ENCODE data around the gene NYNRIN.
"Not testable (repeated sequence)": the region's sequence is repeated elsewhere in the genome, so short reads cannot be mapped to it uniquely, and the experiment has no call there.

Gene NYNRIN

GRCh38 chr14:24370748-24371147, 28.1 kb upstream of the NYNRIN start:
- no peak for DNase-seq

GRCh38 chr14:24371605-24372004, 27.2 kb upstream of the NYNRIN start:
- DNase-seq, result not testable (repeated sequence)

DNA sequence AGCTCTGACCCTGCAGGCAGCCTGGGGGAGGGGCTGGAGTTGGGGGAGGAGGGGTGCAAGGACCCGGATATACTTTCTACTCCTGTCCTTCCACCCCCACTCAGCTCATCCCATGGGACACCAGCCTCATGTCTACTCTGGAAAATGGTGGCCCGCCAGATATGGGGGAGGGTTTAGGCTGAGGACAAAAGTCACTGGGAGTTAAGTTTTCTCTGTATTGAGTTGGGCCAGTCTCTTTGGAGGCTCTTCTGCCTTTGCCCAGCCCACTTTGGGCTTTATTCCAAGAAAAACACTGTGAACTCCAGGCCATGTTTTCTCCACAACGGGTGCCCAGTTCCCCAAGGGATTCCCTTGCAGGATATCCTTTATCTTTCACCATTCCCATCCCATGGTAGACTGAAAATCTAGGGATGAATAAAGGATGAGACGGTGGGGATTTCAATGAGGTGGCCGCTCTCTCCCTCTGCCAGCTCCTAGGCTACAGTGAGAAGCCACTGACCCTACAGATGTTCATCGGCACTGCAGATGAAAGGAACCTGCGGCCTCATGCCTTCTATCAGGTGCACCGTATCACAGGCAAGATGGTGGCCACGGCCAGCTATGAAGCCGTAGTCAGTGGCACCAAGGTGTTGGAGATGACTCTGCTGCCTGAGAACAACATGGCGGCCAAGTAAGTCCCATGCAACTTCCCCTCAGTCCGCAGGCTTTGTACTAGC, 25.9 kb upstream of the NYNRIN start:
- no peak for DNase-seq

DNA sequence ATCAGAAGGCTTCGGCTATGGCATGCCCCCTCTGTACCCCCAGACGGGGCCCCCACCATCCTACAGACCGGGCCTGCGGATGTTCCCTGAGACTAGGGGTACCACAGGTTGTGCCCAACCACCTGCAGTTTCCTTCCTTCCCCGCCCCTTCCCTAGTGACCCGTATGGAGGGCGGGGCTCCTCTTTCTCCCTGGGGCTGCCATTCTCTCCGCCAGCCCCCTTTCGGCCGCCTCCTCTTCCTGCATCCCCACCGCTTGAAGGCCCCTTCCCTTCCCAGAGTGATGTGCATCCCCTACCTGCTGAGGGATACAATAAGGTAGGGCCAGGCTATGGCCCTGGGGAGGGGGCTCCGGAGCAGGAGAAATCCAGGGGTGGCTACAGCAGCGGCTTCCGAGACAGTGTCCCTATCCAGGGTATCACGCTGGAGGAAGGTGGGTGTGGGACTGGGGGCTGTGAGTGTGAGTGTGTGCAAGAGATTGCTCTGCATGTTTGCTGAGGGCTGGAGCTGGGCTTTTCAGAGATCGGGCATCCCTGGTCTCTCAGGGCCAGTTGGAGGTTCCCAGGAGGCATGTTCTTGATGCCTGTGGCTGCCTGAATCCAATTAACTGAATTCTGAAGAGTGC, 22.2 kb upstream of the NYNRIN start:
- DNase-seq, result no peak

DNA sequence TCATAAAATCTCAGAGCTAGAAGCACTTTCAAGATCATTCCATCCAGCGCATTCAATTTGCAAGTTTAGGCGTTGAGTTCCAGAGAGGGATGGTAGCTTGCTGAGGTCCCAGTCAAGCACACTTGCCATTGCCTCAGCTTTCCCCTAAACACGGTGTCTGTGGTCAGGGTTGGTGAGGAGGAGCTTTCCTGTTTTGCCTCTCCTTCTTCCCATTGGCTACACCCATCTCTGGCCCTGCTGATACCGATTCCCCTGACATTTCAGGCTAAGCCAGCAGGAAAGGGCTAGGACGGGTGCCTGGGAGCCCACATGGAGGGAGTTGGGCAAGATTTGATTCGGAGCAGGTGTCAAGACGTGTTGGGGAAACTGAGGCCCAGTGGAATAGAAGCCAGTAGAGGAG, 21.7 kb upstream of the NYNRIN start:
- DNase-seq, result no peak

GRCh38 chr14:24377657-24378056, 21.1 kb upstream of the NYNRIN start:
- no peak for DNase-seq

DNA sequence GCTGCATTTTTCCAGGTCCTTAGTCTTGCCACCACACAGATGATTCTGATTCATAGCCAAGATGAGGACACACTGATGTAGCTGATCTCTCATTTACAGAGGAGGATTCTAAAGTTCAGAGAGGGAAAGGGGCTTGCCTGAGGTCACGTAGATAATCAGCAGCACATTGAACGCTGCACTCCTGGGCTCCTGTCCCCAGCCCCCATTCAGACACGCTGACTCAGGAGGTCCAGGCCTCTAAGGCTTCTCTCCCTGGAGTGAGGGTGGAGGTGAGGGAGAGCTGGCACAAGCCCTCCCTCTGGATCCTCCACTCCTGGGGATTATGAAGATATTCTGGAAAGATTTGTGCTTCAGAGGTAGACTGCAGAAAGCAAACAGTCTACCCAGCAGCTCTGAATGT, 20.5 kb upstream of the NYNRIN start:
- DNase-seq, result no peak

- no peak for DNase-seq
Observed at GRCh38 chr14:24378981-24379906, 19.6 kb upstream of the NYNRIN start.

- DNase-seq, result no peak
Observed at GRCh38 chr14:24379907-24380730, 18.7 kb upstream of the NYNRIN start.

- no peak for DNase-seq
Observed at GRCh38 chr14:24381363-24382063, 17.3 kb upstream of the NYNRIN start.

GRCh38 chr14:24382064-24382371, 16.8 kb upstream of the NYNRIN start:
- DNase-seq, result no peak

GRCh38 chr14:24384169-24384568, 14.6 kb upstream of the NYNRIN start:
- DNase-seq, result no peak

- no peak for DNase-seq
Observed at GRCh38 chr14:24385524-24385923, 13.3 kb upstream of the NYNRIN start.

GRCh38 chr14:24387009-24387345, 11.8 kb upstream of the NYNRIN start:
- no peak for DNase-seq

DNA sequence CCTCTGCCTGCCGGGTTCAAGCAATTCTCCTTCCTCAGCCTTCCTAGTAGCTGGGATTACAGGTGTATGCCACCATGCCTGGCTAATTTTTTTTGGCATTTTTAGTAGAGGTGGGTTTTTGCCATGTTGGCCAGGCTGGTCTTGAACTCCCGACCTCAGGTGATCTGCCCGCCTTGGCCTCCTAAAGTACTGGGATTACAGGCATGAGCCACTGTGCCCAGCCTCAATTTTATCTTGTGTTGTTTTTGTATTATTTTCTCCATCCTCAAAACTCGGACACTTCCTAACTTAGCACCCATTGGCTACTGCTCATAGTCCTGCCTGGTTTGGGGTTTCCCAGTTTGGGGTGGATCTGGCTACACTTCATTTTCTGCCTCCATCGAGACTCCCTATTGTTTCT, 11.2 kb upstream of the NYNRIN start:
- DNase-seq, result not testable (repeated sequence)

DNA sequence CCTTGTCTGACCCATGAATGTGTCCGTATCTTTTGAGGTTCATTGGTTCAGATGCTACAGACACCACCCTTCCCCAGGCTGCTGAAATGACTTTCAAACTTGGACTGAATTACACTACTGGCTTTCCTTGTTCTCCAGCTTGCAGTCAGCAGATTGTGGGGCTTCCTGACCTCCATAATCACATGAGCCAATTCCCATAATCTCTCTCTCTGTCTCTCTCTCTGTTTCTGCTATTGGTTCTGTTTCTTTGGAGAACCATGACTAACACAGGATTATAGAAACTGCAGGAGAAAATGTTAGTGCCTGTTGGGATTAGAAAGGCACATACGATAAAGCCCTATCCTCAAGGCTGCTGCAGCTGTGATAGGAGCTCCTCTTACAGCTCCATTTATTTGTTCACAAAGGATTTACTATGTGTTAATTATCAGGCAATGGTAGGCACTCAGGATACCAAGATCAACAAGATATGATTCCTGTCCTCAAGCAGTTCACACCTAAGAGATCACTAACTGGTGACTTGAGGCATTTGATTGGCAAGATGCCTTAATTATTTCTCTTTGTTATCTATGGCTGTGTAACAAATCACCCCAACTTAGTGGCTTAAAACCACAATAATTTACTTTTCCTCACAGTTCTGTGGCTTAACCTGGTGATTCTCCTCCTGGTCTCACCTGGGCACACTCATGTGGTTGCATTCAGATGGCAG, 10.2 kb upstream of the NYNRIN start:
- no peak for DNase-seq

DNA sequence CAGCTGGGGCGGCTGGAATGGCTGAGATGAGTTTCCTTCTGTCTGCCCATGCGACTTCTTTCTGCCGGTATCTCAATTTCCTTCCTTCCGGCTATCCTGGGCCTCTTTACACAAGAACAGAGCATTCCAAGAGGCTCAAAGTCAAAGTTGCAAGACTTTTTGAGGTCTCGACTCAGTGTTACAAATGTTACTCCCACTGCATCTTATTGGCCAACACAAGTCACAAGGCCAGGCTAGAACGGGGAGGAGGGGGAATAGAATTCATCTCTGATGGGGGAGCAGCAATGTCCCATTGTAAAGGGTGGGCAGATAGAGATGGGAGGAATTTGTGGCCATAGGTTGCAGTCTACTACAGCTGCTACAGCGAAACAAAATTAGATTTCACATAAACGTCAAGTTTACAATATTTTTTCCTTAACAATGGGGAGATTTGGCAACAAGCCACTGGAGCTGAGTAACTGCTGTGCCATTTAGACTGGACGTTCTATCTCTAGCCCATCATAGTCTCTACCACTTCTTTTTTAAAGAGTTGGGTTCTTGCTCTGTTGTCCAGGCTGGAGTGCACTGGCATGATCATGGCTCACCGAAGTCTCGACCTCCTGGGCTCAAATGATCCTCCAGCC, 9.5 kb upstream of the NYNRIN start:
- no peak for DNase-seq

GRCh38 chr14:24390701-24391468, 7.9 kb upstream of the NYNRIN start:
- no peak for DNase-seq

DNA sequence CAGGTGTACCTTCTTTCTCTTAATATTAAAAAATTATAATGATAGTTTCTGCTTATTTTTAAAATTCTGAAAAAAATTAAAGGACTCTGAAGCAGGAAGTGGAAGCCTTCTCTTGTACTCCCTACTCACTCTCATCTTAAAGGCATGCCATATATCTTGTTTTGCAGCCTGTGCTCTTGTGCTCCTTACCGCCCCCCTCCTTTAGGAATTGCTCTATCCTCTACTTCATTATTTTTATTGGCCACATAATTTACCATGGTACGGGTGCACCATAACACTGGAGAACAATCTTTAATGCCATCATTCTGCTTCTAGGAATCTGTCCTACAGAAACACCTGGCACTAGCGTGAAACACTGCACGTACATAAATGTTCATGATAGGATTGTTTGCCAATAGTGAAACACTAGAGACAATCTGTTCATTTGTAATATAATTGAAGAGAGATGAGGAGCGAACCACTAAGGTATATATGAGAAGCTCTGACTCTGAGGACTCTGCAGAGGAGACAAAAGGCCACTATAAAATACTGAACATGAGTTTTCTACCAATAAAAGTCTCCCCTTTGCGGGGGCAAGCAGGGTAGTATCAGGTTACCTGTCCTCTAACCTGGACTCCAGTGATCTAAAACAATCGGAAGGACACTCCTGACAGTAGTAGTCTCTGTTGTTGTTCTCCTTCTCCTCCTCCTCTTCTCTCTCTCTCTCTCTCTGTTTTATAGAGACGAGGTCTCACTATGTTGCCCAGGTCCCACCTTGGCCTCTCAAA, 6.3 kb upstream of the NYNRIN start:
- no peak for DNase-seq

GRCh38 chr14:24394275-24394674, 4.5 kb upstream of the NYNRIN start:
- no peak for DNase-seq

Data from T-helper 9 cell (primary cell).